ENCODE data around the gene PRKAG2.

The PRKAG2 gene

DNA sequence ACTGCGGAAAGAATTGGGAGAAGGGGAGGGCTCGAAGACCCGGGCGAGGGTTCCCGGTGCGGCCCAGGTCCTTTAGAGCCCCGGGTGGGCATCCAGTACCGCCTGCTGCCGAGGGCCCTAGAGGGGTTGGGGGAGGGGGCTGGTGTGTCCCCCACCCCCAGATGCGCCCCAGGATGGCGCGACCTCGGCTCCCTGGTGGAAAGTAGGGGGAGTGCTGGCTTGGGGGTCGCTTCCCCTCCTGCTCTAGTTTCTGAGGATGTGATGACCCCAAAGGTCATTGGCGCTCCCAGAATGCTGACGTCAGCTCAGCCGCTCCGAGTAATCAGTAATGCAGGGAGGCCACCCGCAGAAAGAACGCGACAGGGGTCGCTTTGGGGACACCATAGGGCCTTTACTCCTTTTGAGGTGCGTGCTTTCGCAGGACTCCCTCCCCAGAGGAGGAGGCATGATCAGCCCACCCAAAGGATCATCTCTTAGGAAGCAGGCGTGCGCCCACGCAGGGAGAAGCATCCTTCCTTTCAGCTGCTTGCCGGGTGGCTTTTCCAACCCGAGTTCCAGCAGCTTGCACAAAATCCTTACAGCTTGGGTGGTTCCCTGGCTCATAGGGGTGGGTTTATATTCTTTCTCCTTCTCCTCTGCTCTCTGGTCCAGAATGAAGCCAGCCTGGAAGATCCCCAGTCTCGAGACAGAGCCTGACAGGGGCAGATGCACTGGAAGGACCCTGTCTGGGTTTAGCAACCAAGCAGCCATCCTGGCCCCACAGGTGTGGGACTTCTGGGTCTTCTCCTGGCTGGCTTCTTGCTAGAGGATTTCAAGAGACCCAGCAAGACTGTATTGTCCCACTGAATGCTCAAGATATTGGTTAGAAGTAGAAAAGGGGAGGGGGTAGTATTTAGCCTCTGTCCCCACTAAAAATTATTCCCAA is 1.3 kb upstream of the PRKAG2 start:
- peak overlapping the region; percentile 97 for H3K27ac ChIP-seq
- TF ChIP-seq, protein P1, sequence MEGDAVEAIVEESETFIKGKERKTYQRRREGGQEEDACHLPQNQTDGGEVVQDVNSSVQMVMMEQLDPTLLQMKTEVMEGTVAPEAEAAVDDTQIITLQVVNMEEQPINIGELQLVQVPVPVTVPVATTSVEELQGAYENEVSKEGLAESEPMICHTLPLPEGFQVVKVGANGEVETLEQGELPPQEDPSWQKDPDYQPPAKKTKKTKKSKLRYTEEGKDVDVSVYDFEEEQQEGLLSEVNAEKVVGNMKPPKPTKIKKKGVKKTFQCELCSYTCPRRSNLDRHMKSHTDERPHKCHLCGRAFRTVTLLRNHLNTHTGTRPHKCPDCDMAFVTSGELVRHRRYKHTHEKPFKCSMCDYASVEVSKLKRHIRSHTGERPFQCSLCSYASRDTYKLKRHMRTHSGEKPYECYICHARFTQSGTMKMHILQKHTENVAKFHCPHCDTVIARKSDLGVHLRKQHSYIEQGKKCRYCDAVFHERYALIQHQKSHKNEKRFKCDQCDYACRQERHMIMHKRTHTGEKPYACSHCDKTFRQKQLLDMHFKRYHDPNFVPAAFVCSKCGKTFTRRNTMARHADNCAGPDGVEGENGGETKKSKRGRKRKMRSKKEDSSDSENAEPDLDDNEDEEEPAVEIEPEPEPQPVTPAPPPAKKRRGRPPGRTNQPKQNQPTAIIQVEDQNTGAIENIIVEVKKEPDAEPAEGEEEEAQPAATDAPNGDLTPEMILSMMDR (conservative IDR thresholded peaks at IDR 0.05), result no peak

DNA sequence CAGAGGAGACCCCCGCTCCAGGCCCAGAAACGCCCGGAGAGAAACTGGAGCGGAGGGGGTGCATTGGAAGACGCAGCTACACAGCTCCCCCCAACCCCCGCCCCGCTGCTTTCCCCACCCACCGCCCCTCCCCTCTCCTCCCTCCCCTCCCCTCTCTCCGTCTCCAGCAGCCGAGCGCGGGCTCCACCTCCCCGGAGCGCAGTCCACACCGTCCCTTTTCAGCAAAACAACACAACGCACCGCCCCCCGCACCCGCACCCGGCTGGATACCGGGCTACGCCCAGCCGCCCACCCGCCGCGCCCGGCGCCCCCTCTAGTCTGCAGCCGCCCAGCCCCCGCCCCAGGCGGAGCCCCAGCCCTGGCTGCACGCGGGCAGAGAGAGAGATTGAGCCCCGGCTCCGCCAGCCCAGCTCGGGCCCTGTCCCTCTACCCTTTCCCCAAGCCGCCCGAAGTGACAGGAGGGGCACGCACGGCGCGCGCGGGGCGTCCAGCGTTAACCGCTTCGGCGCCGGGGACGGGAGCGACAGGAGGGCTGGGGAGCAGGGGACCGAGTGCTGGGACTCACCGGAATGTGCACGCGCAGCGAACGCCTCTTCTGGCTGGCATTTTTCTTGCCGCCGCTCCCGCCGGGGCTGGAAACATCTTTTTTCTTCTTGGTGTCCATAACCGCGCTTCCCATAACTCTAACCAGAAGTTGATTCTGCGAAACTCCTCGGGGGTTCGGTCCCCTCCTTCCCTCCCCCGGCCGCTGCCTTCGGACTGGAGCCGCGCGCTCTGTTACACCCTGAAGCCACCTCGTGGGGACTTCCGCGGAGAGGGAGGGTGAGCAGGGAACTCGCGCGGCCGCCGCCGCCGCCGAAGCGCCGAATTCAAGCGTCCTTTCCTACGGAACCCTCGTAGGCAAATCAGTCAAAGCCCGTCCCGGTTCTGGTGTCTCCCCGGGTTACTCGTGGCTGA is 695 bp downstream of the PRKAG2 start:
- H3K27ac ChIP-seq, result peak overlapping the region; percentile 97
- TF ChIP-seq, protein P1 (conservative IDR thresholded peaks at IDR 0.05), result no peak

DNA sequence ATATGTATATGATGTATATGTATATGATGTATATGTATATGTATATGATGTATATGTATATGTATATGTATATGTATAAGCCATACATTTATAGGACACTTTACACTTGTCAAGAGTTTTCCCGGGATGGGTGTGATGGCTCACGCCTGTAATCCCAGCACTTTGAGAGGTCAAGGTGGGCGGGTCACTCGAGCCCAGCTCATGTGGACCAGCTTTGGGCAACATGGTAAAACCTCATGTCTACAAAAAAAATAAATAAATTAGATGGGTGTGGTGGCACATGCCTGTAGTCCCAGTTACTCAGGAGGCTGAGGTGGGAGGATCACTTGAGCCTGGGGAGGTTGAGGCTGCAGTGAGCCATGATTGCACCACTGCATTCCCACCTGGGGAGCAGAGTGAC is 2.4 kb downstream of the PRKAG2 start:
- peak overlapping the region; percentile 97 for H3K27ac ChIP-seq

DNA sequence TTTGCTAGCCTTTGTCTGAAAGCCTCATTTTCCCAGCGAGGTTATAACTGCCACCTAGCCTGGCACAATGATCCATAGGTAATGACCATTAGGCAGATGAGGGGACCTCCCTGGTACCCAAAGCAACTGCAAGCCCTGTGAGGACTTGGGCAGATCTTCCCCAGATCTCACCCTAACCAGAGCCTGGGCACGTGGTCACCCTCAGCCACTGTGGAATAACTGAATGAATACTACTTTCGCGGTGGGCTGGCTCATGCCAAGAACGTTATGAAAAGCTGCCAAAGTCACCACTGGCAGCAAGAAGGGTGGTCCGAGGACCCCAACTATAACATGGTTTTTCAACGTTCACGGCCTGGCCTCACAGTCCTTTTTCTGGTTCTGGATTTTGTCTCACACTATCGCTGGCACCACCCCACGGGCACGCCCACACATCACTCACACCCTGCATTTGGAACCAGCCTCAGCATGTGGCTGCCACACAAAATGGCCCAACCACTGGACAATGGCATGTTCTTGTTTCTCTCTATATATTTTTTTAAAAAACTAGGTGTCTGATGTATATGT is 3.4 kb downstream of the PRKAG2 start:
- TF ChIP-seq, protein P1 (conservative IDR thresholded peaks at IDR 0.05), result no peak
- H3K27ac ChIP-seq, result no peak overlapping the region

DNA sequence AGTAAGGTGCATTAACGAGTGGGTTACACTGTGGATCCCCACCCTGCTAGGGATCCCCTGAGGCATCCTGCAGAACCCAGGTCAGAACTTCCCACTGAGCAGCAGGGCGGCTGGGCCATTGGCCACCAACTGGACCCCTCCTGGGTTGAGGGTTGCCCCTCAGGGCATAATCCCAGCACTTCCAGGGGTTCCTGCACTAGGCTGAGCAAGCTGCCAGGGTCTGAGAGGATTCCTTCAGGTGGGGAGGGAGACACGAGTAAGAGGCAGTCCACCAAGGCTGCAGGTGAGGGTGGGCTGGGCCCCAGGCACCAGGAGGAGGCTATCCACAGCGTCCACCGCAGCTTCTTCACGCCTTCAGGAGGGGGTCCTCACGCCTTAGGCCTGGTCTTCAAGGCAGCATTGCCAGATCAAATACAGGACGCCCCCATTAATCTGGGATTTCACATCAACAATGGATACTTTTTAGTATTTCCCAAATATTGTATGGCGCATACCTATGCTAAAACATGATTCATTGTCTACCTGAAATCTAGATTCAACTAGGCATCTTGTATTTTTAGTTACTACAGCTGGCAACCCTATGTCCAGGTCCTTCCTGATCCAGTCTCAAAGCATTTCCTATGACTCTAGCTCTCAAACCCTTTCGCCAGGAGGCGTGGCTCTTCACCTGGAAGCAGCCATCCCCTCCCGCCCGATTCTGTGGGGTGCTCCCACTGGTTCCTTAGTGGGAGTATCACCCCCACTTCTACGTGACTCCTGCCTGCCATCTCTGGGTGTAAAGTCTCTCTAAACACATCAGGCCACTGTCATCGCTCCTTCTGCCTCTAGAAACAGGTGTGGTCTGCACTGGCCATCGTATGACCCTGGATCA is 4.1 kb downstream of the PRKAG2 start:
- no peak overlapping the region for H3K27ac ChIP-seq
- TF ChIP-seq, protein P1 (conservative IDR thresholded peaks at IDR 0.05), result no peak

DNA sequence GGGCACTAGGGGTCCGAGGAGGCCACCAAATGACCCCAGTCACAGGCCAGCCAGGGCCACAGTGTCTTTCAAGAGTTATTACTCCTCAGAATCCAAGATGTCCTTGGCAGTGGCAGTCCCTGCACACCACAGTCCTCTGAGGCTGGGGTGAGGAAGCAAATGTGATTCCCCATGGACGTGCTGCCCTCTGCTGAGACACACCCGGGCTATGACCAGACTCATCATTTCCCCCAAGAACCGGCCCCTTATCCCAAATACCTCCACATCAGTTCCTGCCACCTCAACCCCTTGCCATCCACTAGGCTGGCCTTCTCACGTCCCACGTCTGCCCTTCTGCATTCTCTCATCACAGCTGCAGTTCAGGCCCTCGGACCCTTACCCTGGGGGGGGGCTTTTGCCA is 5.0 kb downstream of the PRKAG2 start:
- TF ChIP-seq, protein P1 (conservative IDR thresholded peaks at IDR 0.05), result no peak
- no peak overlapping the region for H3K27ac ChIP-seq

GRCh38 chr7:151871189-151871735 is 5.7 kb downstream of the PRKAG2 start:
- H3K27ac ChIP-seq, result no peak overlapping the region
- TF ChIP-seq, protein P1 (conservative IDR thresholded peaks at IDR 0.05), result no peak

Measured in VCaP (cell line).